Type B pancreatic cell (in vitro differentiated cells): Measurements from ENCODE around the gene TTLL5. TPM values are rescaled to one million over a fixed set of nuclear protein-coding genes. Genes with fewer than 3 reads are reported as not detected.

Experiments used
- DNase-seq: peaks from one replicate; pipeline ENCODE4 v3.0.0; 2021; ENCODE audit warnings: mixed read lengths; ENCODE audit not compliant: unreplicated experiment; ENCODE audit errors: extremely low spot score
- H3K27ac Mint-ChIP-seq: 2 replicates; pipeline ENCODE4 v1.8.0; 2021; ENCODE audit warnings: mild to moderate bottlenecking, mixed read lengths
- H3K27me3 Mint-ChIP-seq: 2 replicates; pipeline ENCODE4 v1.8.0; 2021; ENCODE audit warnings: mixed read lengths
- H3K36me3 Mint-ChIP-seq: 2 replicates; pipeline ENCODE4 v1.8.0; 2021; ENCODE audit warnings: mixed read lengths
- H3K4me1 Mint-ChIP-seq: one replicate; pipeline ENCODE4 v1.8.0; 2021; ENCODE audit warnings: mixed read lengths; ENCODE audit not compliant: unreplicated experiment
- H3K4me3 Mint-ChIP-seq: 2 replicates; pipeline ENCODE4 v1.8.0; 2021; ENCODE audit warnings: mild to moderate bottlenecking, mixed read lengths
- H3K9me3 Mint-ChIP-seq: 2 replicates; pipeline ENCODE4 v1.8.0; 2021; ENCODE audit warnings: mixed read lengths
- CTCF ChIP-seq: fragments of 200-600 bp; sonication (generic); conservative IDR thresholded peaks from 2 replicates; pipeline ENCODE4 v1.5.0; 2021; ENCODE audit warnings: antibody characterized with exemption, mild to moderate bottlenecking
- total RNA-seq: library from RNA; stranded (reverse); gene quantifications from 2 replicates; pipeline ENCODE4 v1.2.1, GENCODE V29; 2021; ENCODE audit warnings: low replicate concordance

The TTLL5 gene
- total RNA-seq, 1 donor from 2014 or later: 44.7 TPM

GRCh38 chr14:75734854-75735253, 73.8 kb downstream of the TTLL5 start:
- Mint-ChIP-seq H3K36me3 (peaks cover 34% of the 10 kb centered on the region), H3K27me3 (peaks cover 7% of the 10 kb centered on the region), H3K4me1 (no peaks in the 10 kb centered on the region), H3K9me3 (no peaks in the 10 kb centered on the region), H3K27ac (no peak overlapping the region), H3K4me3 (no peak overlapping the region)
- DNase-seq: no peak
- TF ChIP-seq CTCF: no peak

GRCh38 chr14:75736845-75737485, 75.9 kb downstream of the TTLL5 start:
- TF ChIP-seq CTCF: no peak
- DNase-seq: no peak
- Mint-ChIP-seq H3K36me3 (peaks cover 40% of the 10 kb centered on the region), H3K27ac (no peak overlapping the region), H3K4me1 (no peaks in the 10 kb centered on the region), H3K27me3 (peaks cover 10% of the 10 kb centered on the region), H3K4me3 (no peak overlapping the region), H3K9me3 (no peaks in the 10 kb centered on the region)

- Mint-ChIP-seq H3K9me3 (no peaks in the 10 kb centered on the region), H3K4me3 (no peak overlapping the region), H3K27ac (no peak overlapping the region), H3K4me1 (no peaks in the 10 kb centered on the region), H3K27me3 (peaks cover 10% of the 10 kb centered on the region), H3K36me3 (peaks cover 45% of the 10 kb centered on the region)
- no peak for TF ChIP-seq CTCF
- no peak for DNase-seq
These were observed 77.1 kb downstream of the TTLL5 start for GRCh38 chr14:75738192-75738591.

- Mint-ChIP-seq H3K4me3 (no peak overlapping the region), H3K27me3 (peaks cover 6% of the 10 kb centered on the region), H3K9me3 (peaks cover 5% of the 10 kb centered on the region), H3K4me1 (no peaks in the 10 kb centered on the region), H3K36me3 (peaks cover 63% of the 10 kb centered on the region), H3K27ac (no peak overlapping the region)
- no peak for DNase-seq
- TF ChIP-seq CTCF: no peak
These were observed 81.8 kb downstream of the TTLL5 start for GRCh38 chr14:75742867-75743266.

GRCh38 chr14:75747899-75748298, 86.9 kb downstream of the TTLL5 start:
- TF ChIP-seq CTCF: no peak
- no peak overlapping the region for H3K4me3 Mint-ChIP-seq
- H3K4me1 Mint-ChIP-seq: no peaks in the 10 kb centered on the region
- DNase-seq: no peak
- H3K9me3 Mint-ChIP-seq: peaks cover 6% of the 10 kb centered on the region
- no peak overlapping the region for H3K27ac Mint-ChIP-seq
- H3K36me3 Mint-ChIP-seq: peaks cover 57% of the 10 kb centered on the region
- no peaks in the 10 kb centered on the region for H3K27me3 Mint-ChIP-seq
